Fibroblast of pulmonary artery (primary cell): Measurements from ENCODE around the gene KRT9.
"Not testable (repeated sequence)": the region's sequence is repeated elsewhere in the genome, so short reads cannot be mapped to it uniquely, and the experiment has no call there.

Source experiments
- DNase-seq: peaks from one replicate; pipeline ENCODE4 v3.0.0-alpha.2; 2010; ENCODE audit warnings: low read depth
- H3K4me3 ChIP-seq: replicated peaks from 2 replicates; pipeline ENCODE4 v1.5.1; 2011; ENCODE audit warnings: low read depth, mild to moderate bottlenecking, control low read depth, low read length, moderate library complexity
- TF ChIP-seq, protein P1 (sequence below): IDR thresholded peaks from 2 replicates; pipeline ENCODE4 v1.5.1; 2011; ENCODE audit warnings: mild to moderate bottlenecking, control low read depth, low read length, inconsistent platforms; ENCODE audit errors: missing control alignments

Gene KRT9

DNA sequence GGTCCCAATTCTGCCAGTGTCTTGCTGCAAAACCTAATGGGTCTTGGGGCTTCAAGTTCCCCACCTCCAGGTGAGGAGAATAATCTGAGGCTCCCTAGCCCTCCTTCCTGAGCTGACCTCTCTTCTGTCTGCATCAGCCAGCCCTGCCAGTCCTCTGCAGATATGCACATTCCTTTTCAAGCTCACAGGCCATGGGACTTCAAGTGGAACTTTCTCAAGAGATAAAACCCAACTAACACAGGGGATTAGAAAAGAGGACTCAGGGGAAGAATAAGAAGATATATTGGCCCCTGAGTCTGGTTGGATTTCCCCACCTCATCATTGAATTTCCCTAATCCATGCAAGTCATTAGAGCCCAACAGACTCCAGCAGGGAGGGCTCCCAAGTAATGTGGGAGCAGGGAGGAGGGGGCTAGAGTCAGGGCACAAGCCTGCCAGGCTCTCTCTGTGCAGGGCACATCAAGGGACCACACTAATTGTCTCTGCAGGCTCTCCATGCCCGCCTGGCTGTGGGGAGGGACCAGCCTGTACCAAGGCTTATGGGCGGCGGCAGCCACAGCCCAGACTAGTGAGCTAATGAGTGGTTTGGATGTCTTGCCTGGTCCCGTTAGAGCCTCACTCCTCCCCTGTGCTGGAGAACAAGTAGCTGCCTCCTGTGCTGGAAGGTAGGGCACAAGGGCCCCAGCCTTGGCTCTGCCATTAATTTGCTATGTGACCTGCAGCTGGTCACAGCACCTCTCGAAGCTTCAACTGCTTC, 13.6 kb upstream of the KRT9 start:
- H3K4me3 ChIP-seq, result no peak overlapping the region
- TF ChIP-seq, protein P1, sequence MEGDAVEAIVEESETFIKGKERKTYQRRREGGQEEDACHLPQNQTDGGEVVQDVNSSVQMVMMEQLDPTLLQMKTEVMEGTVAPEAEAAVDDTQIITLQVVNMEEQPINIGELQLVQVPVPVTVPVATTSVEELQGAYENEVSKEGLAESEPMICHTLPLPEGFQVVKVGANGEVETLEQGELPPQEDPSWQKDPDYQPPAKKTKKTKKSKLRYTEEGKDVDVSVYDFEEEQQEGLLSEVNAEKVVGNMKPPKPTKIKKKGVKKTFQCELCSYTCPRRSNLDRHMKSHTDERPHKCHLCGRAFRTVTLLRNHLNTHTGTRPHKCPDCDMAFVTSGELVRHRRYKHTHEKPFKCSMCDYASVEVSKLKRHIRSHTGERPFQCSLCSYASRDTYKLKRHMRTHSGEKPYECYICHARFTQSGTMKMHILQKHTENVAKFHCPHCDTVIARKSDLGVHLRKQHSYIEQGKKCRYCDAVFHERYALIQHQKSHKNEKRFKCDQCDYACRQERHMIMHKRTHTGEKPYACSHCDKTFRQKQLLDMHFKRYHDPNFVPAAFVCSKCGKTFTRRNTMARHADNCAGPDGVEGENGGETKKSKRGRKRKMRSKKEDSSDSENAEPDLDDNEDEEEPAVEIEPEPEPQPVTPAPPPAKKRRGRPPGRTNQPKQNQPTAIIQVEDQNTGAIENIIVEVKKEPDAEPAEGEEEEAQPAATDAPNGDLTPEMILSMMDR, result no peak
- DNase-seq, result no peak

DNA sequence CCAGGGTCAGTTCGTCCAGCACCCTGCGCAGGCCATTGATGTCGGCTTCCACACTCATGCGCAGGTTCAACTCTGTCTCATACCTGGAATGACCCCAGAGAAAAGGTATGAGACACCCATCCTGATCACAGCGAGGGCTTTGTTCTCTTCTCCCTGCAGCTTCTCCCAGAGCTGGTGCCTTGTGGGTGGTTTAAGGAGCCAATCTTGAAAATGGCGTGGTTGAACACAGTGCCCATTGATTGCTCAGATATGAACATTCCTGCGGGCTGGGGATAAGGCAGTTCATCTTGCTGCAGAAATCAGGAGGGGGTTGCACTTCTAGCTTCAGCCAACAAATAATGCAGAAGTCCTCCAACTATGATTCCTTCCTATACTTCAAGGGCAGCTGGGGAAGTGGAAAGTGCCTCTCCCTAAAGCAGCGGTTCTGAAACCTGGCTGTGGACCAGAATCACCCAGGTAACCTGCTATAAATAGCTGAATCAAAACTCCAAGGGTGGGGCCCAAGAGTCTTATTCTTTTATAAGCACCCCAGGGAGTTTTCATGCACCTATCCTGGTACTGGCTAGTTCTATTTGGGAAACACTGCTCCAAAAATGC, 12.6 kb upstream of the KRT9 start:
- H3K4me3 ChIP-seq, DNase-seq: not testable (repeated sequence)

DNA sequence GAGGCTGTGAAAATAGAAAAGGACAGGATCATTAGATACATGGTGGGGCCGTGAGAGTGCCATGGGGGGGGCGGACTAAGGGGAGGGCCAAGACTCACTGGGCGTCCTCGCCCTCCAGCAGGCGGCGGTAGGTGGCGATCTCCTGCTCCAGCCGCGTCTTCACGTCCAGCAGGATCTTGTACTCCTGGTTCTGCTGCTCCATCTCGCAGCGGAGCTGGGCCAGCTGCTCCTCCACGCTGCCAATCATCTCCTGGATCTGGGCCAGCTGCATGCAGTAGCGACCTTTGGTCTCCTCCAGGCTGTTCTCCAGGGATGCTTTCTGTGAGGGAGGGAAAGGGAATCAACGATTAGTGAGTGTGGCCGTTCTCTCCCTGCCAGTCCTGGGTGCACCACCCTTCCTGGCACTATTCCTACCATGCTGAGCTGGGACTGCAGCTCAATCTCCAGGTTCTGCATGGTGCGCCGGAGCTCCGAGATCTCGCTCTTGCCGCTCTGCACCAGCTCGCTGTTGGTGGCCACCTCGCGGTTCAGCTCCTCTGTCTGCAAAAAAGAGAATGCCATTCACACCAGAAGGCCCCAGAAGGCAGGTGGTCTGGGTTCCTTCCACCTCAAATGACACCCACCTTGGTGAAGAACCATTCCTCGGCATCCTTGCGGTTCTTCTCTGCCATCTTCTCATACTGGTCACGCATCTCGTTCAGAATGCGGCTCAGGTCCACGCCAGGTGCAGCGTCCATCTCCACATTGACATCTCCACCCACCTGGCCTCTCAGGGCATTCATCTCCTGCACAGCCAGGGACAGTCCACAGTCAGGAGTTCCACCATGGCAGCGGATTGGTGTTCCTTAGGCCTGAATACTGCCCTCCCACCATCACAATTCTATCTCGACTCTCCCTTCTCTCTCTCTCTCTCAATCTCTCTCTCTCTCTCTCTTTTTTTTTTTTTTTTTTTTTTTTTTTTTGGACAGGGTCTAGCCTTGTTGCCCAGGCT, 11.6 kb upstream of the KRT9 start:
- no peak for DNase-seq
- TF ChIP-seq, protein P1, result peak; percentile 0
- no peak overlapping the region for H3K4me3 ChIP-seq

DNA sequence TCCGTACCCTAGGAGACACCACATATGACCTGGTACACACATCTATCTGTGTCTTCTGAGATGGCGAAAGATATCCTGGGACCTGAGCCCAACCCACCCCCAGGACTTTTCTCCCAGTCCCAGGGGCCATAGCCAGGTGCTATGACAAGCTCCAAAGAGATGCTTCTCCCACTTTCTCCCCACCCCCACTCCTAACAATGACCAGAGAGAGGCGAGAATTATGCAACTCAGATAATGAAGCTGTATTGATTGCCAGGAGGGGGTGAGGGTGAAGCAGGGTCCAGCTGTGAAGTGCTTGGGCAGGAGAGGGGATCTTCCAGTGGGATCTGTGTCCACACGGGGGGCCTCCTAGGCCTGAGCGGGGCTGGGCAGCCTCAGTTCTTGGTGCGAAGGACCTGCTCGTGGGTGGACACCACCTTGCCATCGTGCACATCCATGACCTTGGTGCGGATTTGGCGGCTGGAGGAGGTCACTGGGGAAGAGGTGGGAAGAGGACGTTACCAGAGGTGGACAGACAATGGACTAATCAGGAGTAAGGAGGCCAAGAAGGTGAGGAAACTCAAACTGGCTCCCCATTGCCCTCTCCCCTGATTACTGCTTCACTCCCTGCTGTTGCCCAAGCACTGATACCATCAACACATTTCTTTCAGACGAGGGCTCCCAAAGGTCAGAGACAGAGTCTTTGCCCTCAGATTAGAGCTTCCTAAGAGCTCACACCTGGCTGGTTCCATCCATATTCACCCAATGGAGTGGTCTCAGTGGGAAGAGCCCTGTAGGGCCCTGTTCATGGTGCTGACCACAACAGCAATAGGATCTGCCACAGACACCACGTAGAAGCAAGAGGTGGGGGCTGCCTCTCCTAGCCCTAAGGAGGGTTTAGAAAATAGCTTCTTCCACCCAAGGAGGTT, 10.5 kb upstream of the KRT9 start:
- H3K4me3 ChIP-seq, DNase-seq: not testable (repeated sequence)

DNA sequence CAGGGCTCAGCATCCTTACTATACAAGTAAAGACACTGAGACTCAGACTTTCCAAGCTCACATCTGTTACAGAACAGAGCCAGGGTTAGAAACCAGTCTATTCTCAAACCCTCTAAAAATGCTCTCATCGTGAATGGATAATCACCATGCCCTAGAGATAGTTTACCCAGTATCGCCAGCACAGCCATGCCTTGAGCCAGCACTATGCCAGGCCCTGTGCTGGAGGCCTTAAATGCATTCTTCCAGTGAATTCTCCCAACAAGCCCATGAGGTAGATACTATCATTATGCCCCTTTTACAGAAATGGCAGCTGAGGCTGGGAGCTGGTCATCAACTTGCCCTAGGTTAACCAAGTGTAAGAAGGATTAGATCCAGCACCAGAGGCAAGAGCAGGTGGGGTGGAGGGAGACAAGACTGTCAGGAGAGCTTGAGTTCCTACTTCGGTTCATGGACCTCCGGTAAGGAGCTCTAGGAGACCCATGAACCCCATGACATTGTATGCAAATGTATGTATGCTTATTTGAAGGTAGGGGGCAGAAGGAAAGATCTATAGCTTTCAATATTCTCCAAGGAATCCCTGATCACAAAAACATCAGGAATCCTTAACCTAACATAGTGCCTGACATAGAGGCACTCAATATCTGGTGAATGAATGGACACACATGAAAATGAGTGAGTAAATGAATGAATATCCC, 9.7 kb upstream of the KRT9 start:
- no peak overlapping the region for H3K4me3 ChIP-seq
- DNase-seq, result no peak
- TF ChIP-seq, protein P1, result no peak

DNA sequence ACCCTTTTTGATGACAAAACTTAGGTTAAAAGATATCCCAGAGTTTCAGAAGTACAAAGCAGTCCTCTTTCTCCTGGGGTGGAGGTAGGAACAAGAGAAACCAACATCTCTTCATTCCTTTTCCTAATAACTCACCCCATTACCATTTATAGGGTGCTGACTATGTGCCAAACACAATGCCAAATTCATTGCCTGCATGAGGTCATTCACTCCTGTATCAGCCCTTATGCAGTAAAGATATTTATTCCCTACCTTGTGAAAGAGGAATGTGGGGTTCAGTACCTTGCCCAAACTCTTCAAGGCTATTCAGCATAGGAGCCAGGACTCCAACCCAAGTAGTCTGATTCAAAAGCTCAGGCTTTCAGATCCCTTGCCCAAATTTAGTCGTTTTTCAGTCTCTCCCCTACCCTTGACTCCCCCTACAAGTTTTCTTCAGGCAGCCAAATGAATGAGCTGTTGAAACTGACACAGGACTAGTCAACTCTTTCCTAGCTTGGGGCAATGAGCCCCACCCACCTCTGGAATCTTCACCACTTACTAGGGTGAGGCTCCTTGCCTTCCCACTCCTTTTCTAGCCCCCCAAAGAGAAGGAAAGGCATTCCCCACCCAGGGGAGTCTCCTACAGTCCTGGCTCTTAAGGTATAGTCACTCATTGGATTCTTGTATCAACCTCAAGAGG, 9.0 kb upstream of the KRT9 start:
- TF ChIP-seq, protein P1, result no peak
- no peak for DNase-seq

DNA sequence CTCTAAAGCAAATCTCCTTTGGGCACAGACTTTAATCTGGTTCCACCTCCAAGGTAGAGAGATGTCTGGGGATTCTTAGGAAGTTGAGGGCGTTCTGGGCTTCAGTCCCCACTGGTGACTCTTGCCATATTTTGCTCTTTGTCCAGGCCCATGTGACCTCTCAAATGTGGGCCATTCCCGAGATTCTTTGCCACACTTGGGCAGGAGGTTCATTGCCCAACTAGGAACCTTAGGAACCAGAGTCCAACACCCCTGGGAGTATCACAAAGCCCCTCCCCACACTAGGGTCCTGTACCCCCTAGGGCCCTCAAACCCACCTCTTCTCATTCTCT, 8.4 kb upstream of the KRT9 start:
- no peak for DNase-seq
- no peak overlapping the region for H3K4me3 ChIP-seq
- TF ChIP-seq, protein P1, result no peak

More for the DNA sequence above, 9.0 kb upstream of the KRT9 start:
- H3K4me3 ChIP-seq, result no peak overlapping the region
